Esophagus muscularis mucosa (tissue), 4 donors: Measurements from ENCODE around the gene LATS1. TPM values are rescaled to one million over a fixed set of nuclear protein-coding genes. Genes with fewer than 3 reads are reported as not detected.

Experiments used
- DNase-seq: peaks from one replicate; pipeline ENCODE4 v3.0.0-alpha.2; 2017; ENCODE audit errors: extremely low spot score
- H3K27ac ChIP-seq, 4 donors: fragments of 200-600 bp; sonication (generic); replicated peaks in 1 of 4; 1 replicate in 3 of 4; 2 replicates in 1 of 4; pipeline ENCODE4 v1.5.1; 2016 to 2019; ENCODE audit warnings: mild to moderate bottlenecking in 1 of 4
- H3K27me3 ChIP-seq, 4 donors: fragments of 200-600 bp; sonication (generic); one replicate each; pipeline versions ENCODE4 v1.5.1 to v1.6.0; 2016 to 2019
- H3K36me3 ChIP-seq, 4 donors: fragments of 200-600 bp; sonication (generic); one replicate each; pipeline ENCODE4 v1.5.1; 2016 to 2019
- H3K4me1 ChIP-seq, 4 donors: fragments of 200-600 bp; sonication (generic); one replicate each; pipeline ENCODE4 v1.5.1; 2016 to 2019
- H3K4me3 ChIP-seq, 4 donors: fragments of 200-600 bp; sonication (generic); 1 replicate in 2 of 4; 2 replicates in 2 of 4; pipeline ENCODE4 v1.5.1; 2016 to 2019; ENCODE audit warnings: mild to moderate bottlenecking in 4 of 4, moderate library complexity in 1 of 4
- H3K9me3 ChIP-seq, 4 donors: fragments of 200-600 bp; sonication (generic); 1 replicate in 3 of 4; 2 replicates in 1 of 4; pipeline ENCODE4 v1.5.1; 2016 to 2019
- EP300 ChIP-seq: sonication (generic); formaldehyde crosslinking; IDR thresholded peaks from one replicate; pipeline ENCODE4 v1.6.1; 2017; ENCODE audit warnings: antibody characterized with exemption
- POLR2A ChIP-seq: fragments of 450-650 bp; IDR thresholded peaks from one replicate; pipeline ENCODE4 v1.6.1; 2017; ENCODE audit warnings: antibody characterized with exemption, moderate library complexity, mild to moderate bottlenecking, low read depth
- POLR2AphosphoS5 ChIP-seq, 2 donors: sonication (generic); formaldehyde crosslinking; IDR thresholded peaks; one replicate each; pipeline ENCODE4 v1.6.1; 2017; ENCODE audit warnings: antibody characterized with exemption in 2 of 2
- WGBS: methylation state at CpG from one replicate; pipeline ENCODE4 v1.1.5; 2018; 5-methylcytosine and 5-hydroxymethylcytosine counted together
- intact Hi-C: fragments of 100-400 bp; cut with DNase I; formaldehyde crosslinking; loops from one replicate; pipeline ENCODE4 v1.15.1; 2023
- total RNA-seq, 4 donors: library from RNA; depleted of rRNA; stranded (reverse); fragments of >200 nt; gene quantifications; one replicate each; pipeline versions ENCODE4 v1.1.0 to v1.2.1, GENCODE V29; 2016
- TF ChIP-seq, protein P1 (sequence below), 3 experiments: fragments of 200-600 bp in 2 of 3; fragments of 450-650 bp in 1 of 3; sonication (generic) in 2 of 3; IDR thresholded peaks; one replicate each; pipeline ENCODE4 v1.5.1; 2017 to 2019; ENCODE audit warnings: antibody characterized with exemption in 3 of 3, mild to moderate bottlenecking in 2 of 3, moderate library complexity in 1 of 3

LATS1 gene
- total RNA-seq, 4 donors from 2014 or later = 27.0 to 33.6 (median 30.1) TPM

GRCh38 chr6:149634315-149634714, 83.6 kb downstream of the LATS1 start:
- intact Hi-C loops = no loop called here
- Histone ChIP-seq H3K4me3 (no peak overlapping the region), H3K27me3 (no peaks in the 10 kb centered on the region), H3K4me1 (no peaks in the 10 kb centered on the region), H3K9me3 (no peaks in the 10 kb centered on the region), H3K36me3 (peaks cover 0 to 61% (median 33%) of the 10 kb centered on the region in 4 donors), H3K27ac (no peak overlapping the region)
- TF ChIP-seq, protein P1, sequence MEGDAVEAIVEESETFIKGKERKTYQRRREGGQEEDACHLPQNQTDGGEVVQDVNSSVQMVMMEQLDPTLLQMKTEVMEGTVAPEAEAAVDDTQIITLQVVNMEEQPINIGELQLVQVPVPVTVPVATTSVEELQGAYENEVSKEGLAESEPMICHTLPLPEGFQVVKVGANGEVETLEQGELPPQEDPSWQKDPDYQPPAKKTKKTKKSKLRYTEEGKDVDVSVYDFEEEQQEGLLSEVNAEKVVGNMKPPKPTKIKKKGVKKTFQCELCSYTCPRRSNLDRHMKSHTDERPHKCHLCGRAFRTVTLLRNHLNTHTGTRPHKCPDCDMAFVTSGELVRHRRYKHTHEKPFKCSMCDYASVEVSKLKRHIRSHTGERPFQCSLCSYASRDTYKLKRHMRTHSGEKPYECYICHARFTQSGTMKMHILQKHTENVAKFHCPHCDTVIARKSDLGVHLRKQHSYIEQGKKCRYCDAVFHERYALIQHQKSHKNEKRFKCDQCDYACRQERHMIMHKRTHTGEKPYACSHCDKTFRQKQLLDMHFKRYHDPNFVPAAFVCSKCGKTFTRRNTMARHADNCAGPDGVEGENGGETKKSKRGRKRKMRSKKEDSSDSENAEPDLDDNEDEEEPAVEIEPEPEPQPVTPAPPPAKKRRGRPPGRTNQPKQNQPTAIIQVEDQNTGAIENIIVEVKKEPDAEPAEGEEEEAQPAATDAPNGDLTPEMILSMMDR (IDR thresholded peaks at IDR 0.05) = no peak
- TF ChIP-seq POLR2AphosphoS5 (IDR thresholded peaks at IDR 0.05) = no peak
- DNase-seq = no peak
- WGBS = 100% methylated on average over 1 of the region's 1 CpG

- H3K36me3 ChIP-seq = peaks cover 7 to 69% (median 30%) of the 10 kb centered on the region in 4 donors
- H3K4me3 ChIP-seq = no peak overlapping the region
- H3K27me3 ChIP-seq = no peaks in the 10 kb centered on the region
- H3K27ac ChIP-seq = no peak overlapping the region
- intact Hi-C loops = no loop called here
- no peak for TF ChIP-seq POLR2AphosphoS5 (IDR thresholded peaks at IDR 0.05)
- no peak for TF ChIP-seq POLR2A
- TF ChIP-seq EP300 = no peak
- TF ChIP-seq, protein P1 (IDR thresholded peaks at IDR 0.05) = no peak
- no peaks in the 10 kb centered on the region for H3K4me1 ChIP-seq
- H3K9me3 ChIP-seq = no peaks in the 10 kb centered on the region
- WGBS = 89% methylated on average over 4 of the region's 4 CpGs
- no peak for DNase-seq
Observed at GRCh38 chr6:149628875-149629510, 88.9 kb downstream of the LATS1 start.

DNA sequence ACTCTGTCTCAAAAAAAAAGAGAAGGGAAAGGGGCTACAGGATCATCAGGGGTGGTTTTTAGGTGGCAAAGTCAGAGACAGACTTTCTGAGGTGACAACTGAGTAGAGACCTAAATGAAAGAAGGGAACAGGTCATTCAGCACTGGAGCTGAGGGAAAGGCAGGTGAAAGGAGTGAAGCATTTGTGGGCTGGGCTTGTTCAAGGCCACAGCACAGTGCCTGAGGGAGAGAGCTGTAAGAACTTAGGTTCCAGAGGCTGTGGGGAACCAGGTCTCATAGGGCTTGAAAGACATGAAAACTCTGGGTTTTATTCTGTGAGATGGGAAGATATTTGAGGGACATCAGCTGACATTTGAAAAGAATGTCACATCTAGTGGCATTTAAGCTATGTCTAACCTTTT, 90.2 kb downstream of the LATS1 start:
- H3K36me3 ChIP-seq = peaks cover 7 to 74% (median 37%) of the 10 kb centered on the region in 4 donors
- no peak overlapping the region for H3K27ac ChIP-seq
- no peak for DNase-seq
- no peaks in the 10 kb centered on the region for H3K9me3 ChIP-seq
- H3K4me3 ChIP-seq = no peak overlapping the region
- H3K4me1 ChIP-seq = no peaks in the 10 kb centered on the region
- intact Hi-C loops = no loop called here
- no peak for TF ChIP-seq POLR2AphosphoS5 (IDR thresholded peaks at IDR 0.05)
- TF ChIP-seq EP300 = no peak
- TF ChIP-seq, protein P1 (IDR thresholded peaks at IDR 0.05) = no peak
- no peak for TF ChIP-seq POLR2A
- H3K27me3 ChIP-seq = no peaks in the 10 kb centered on the region

- Histone ChIP-seq H3K27ac (no peak overlapping the region), H3K4me3 (no peak overlapping the region), H3K9me3 (peaks cover 0 to 8% (median 0%) of the 10 kb centered on the region in 4 donors), H3K27me3 (no peaks in the 10 kb centered on the region), H3K36me3 (peaks cover 8 to 47% (median 21%) of the 10 kb centered on the region in 4 donors), H3K4me1 (peaks cover 0 to 6% (median 0%) of the 10 kb centered on the region in 4 donors)
- 47% methylated on average over 5 of the region's 5 CpGs for WGBS
- no peak for TF ChIP-seq POLR2AphosphoS5 (IDR thresholded peaks at IDR 0.05)
- TF ChIP-seq, protein P1 (IDR thresholded peaks at IDR 0.05) = no peak
- TF ChIP-seq EP300 = no peak
- intact Hi-C loops = no loop called here
- no peak for DNase-seq
Observed at GRCh38 chr6:149615805-149616204, 102.1 kb downstream of the LATS1 start.

DNA sequence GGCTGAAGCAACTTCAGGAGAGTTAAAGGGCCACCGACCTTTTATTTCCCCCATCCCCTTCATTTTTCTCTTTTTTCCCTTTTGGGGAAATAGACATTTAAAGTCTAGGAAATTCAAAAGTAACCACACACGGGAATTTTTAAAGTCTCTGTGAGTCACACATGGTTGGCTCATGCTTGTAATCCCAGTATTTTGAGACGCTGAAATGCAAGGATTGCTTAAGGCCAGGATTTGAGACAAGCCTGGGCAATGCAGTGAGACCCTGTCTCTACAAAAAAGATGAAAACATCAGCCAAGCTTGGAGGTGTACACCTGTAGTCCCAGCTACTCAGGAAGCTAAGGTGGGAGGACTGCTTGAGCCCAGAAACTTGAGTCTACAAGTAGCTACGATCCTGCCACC, 103.6 kb downstream of the LATS1 start:
- no peak for TF ChIP-seq EP300
- TF ChIP-seq POLR2A = no peak
- TF ChIP-seq, protein P1 (IDR thresholded peaks at IDR 0.05) = no peak
- no peak for TF ChIP-seq POLR2AphosphoS5 (IDR thresholded peaks at IDR 0.05)
- 98% methylated on average over 4 of the region's 4 CpGs for WGBS
- H3K27ac ChIP-seq = no peak overlapping the region
- H3K36me3 ChIP-seq = peaks cover 3 to 35% (median 8%) of the 10 kb centered on the region in 4 donors
- H3K27me3 ChIP-seq = no peaks in the 10 kb centered on the region
- H3K4me3 ChIP-seq = no peak overlapping the region
- DNase-seq = no peak
- intact Hi-C loops = no loop called here
- H3K4me1 ChIP-seq = peaks cover 0 to 6% (median 0%) of the 10 kb centered on the region in 4 donors
- peaks cover 0 to 8% (median 0%) of the 10 kb centered on the region in 4 donors for H3K9me3 ChIP-seq
